Mononuclear cell (primary cell): Measurements from ENCODE around the gene TBP. TPM values are rescaled to one million over a fixed set of nuclear protein-coding genes. Genes with fewer than 3 reads are reported as not detected.
"Not testable (repeated sequence)": the region's sequence is repeated elsewhere in the genome, so short reads cannot be mapped to it uniquely, and the experiment has no call there.

Experiments used
- H3K27me3 ChIP-seq: 2 replicates; pipeline ENCODE4 v1.6.0; 2011; ENCODE audit warnings: low read length, control low read depth; ENCODE audit not compliant: insufficient read depth
- H3K4me1 ChIP-seq: 2 replicates; pipeline ENCODE4 v1.5.1; 2011; ENCODE audit warnings: mild to moderate bottlenecking, low read length, control low read depth; ENCODE audit not compliant: insufficient read depth
- H3K4me3 ChIP-seq: 2 replicates; pipeline ENCODE4 v1.5.1; 2011; ENCODE audit warnings: mild to moderate bottlenecking, low read length, moderate library complexity
- H3K9me3 ChIP-seq: 2 replicates; pipeline ENCODE4 v1.5.1; 2011; ENCODE audit warnings: low read depth, mild to moderate bottlenecking, control low read depth, low read length
- total RNA-seq: library from RNA; depleted of rRNA; stranded (reverse); fragments of >200 nt; gene quantifications from one replicate; pipeline ENCODE4 v1.2.3, GENCODE V29; 2012

The TBP gene
- total RNA-seq, 1 donor: 5.8 TPM

- H3K27me3 ChIP-seq: no peaks in the 10 kb centered on the region
- H3K9me3 ChIP-seq: no peaks in the 10 kb centered on the region
- H3K4me3 ChIP-seq: no peak overlapping the region
- H3K4me1 ChIP-seq: no peaks in the 10 kb centered on the region
Observed at GRCh38 chr6:170561555-170561954, 7.4 kb downstream of the TBP start.

GRCh38 chr6:170564936-170565530 is 10.9 kb downstream of the TBP start:
- no peaks in the 10 kb centered on the region for H3K27me3 ChIP-seq
- no peak overlapping the region for H3K4me3 ChIP-seq
- no peaks in the 10 kb centered on the region for H3K9me3 ChIP-seq
- H3K4me1 ChIP-seq: no peaks in the 10 kb centered on the region

- Histone ChIP-seq H3K9me3 (no peaks in the 10 kb centered on the region), H3K4me3 (no peak overlapping the region), H3K4me1 (no peaks in the 10 kb centered on the region), H3K27me3 (no peaks in the 10 kb centered on the region)
Observed at GRCh38 chr6:170572704-170573466, 18.7 kb downstream of the TBP start.

- H3K9me3 ChIP-seq: no peaks in the 10 kb centered on the region
- no peaks in the 10 kb centered on the region for H3K4me1 ChIP-seq
- no peak overlapping the region for H3K4me3 ChIP-seq
- no peaks in the 10 kb centered on the region for H3K27me3 ChIP-seq
Observed at GRCh38 chr6:170575250-170575649, 21.1 kb downstream of the TBP start.

- Histone ChIP-seq H3K9me3 (no peaks in the 10 kb centered on the region), H3K27me3 (no peaks in the 10 kb centered on the region), H3K4me3 (no peak overlapping the region), H3K4me1 (peaks cover 8% of the 10 kb centered on the region)
Observed at GRCh38 chr6:170578909-170579308, 24.7 kb downstream of the TBP start.

- Histone ChIP-seq H3K9me3 (no peaks in the 10 kb centered on the region), H3K4me1 (peaks cover 18% of the 10 kb centered on the region), H3K4me3 (peak overlapping the region; percentile 66), H3K27me3 (no peaks in the 10 kb centered on the region)
Observed at GRCh38 chr6:170583756-170584180, 29.6 kb downstream of the TBP start.

GRCh38 chr6:170584181-170584953 is 30.2 kb downstream of the TBP start, which contains the start of gene PDCD2:
Gene PDCD2, minus strand, starts transcription at chr6:170584637. Its CDS starts 56 bp downstream, at chr6:170584581.
- peak within 1 kb of the TSS; percentile 66 for H3K4me3 ChIP-seq
- no peaks in the 10 kb centered on the region for H3K9me3 ChIP-seq
- H3K27me3 ChIP-seq: no peaks in the 10 kb centered on the region
- H3K4me1 ChIP-seq: peaks cover 18% of the 10 kb centered on the region

- peak overlapping the region; percentile 66 for H3K4me3 ChIP-seq
- peaks cover 18% of the 10 kb centered on the region for H3K4me1 ChIP-seq
- no peaks in the 10 kb centered on the region for H3K9me3 ChIP-seq
- H3K27me3 ChIP-seq: peaks cover 6% of the 10 kb centered on the region
Observed at GRCh38 chr6:170584954-170585498, 30.9 kb downstream of the TBP start.

- Histone ChIP-seq H3K4me3 (no peak overlapping the region), H3K27me3 (peaks cover 23% of the 10 kb centered on the region), H3K4me1 (no peaks in the 10 kb centered on the region), H3K9me3 (peaks cover 27% of the 10 kb centered on the region)
Observed at GRCh38 chr6:170590725-170591124, 36.6 kb downstream of the TBP start.

- H3K4me3 ChIP-seq: no peak overlapping the region
- peaks cover 16% of the 10 kb centered on the region for H3K9me3 ChIP-seq
- H3K4me1 ChIP-seq: no peaks in the 10 kb centered on the region
- H3K27me3 ChIP-seq: peaks cover 14% of the 10 kb centered on the region
Observed at GRCh38 chr6:170596426-170596825, 42.3 kb downstream of the TBP start.

GRCh38 chr6:170597278-170597677 is 43.1 kb downstream of the TBP start:
- H3K9me3 ChIP-seq: peaks cover 10% of the 10 kb centered on the region

GRCh38 chr6:170605574-170606259 is 51.5 kb downstream of the TBP start:
- Histone ChIP-seq H3K4me1 (no peaks in the 10 kb centered on the region), H3K9me3 (no peaks in the 10 kb centered on the region), H3K27me3 (peaks cover 25% of the 10 kb centered on the region), H3K4me3 (no peak overlapping the region)

More at GRCh38 chr6:170597278-170597677, 43.1 kb downstream of the TBP start:
- Histone ChIP-seq H3K27me3 (peaks cover 13% of the 10 kb centered on the region), H3K4me1 (no peaks in the 10 kb centered on the region), H3K4me3 (no peak overlapping the region)

GRCh38 chr6:170609225-170609624 is 55.1 kb downstream of the TBP start:
- not testable (repeated sequence) for H3K4me1 ChIP-seq, H3K4me3 ChIP-seq, H3K9me3 ChIP-seq
- peaks cover 21% of the 10 kb centered on the region for H3K27me3 ChIP-seq

GRCh38 chr6:170612256-170612804 is 58.2 kb downstream of the TBP start:
- peaks cover 13% of the 10 kb centered on the region for H3K27me3 ChIP-seq
- not testable (repeated sequence) for H3K4me1 ChIP-seq, H3K4me3 ChIP-seq, H3K9me3 ChIP-seq
